SU-DHL-6 (cell line): ENCODE results near the gene FAM25A.
"Not testable (repeated sequence)": the region's sequence is repeated elsewhere in the genome, so short reads cannot be mapped to it uniquely, and the experiment has no call there.

Experiments
- H2AFZ ChIP-seq: fragments of 200-600 bp; sonication (generic); 2 replicates; pipeline ENCODE4 v1.6.1; 2014; ENCODE audit warnings: low read depth, mild to moderate bottlenecking, moderate library complexity, mixed read lengths, antibody characterized with exemption, low read length; ENCODE audit not compliant: severe bottlenecking
- H3F3A ChIP-seq: fragments of 200-600 bp; shearing (Covaris generic); 2 replicates; pipeline ENCODE4 v1.6.0; 2016; ENCODE audit warnings: antibody characterized with exemption, mild to moderate bottlenecking; ENCODE audit not compliant: insufficient read depth
- H3K27ac ChIP-seq: fragments of 200-600 bp; sonication (generic); 2 replicates; pipeline ENCODE4 v1.5.1; 2016; ENCODE audit warnings: low read depth, mild to moderate bottlenecking, low read length, moderate library complexity, mixed read lengths
- H3K27me3 ChIP-seq: fragments of 200-600 bp; sonication (generic), shearing (Covaris generic); 2 replicates; pipeline ENCODE4 v1.6.0; 2014; ENCODE audit warnings: mild to moderate bottlenecking, low read length
- H3K36me3 ChIP-seq: fragments of 200-600 bp; sonication (generic); 2 replicates; pipeline ENCODE4 v1.6.1; 2014; ENCODE audit warnings: mild to moderate bottlenecking, low read length, mixed read lengths
- H3K4me2 ChIP-seq: fragments of 300-600, 200-600 bp; shearing (Covaris generic), sonication (generic); 2 replicates; pipeline ENCODE4 v1.6.0; 2014; ENCODE audit warnings: low read length, low read depth, mild to moderate bottlenecking; ENCODE audit not compliant: poor library complexity, severe bottlenecking
- H3K4me3 ChIP-seq: fragments of 200-600 bp; sonication (generic); 2 replicates; pipeline ENCODE4 v1.5.1; 2014; ENCODE audit warnings: antibody characterized with exemption, low read length, mild to moderate bottlenecking, mixed read lengths; ENCODE audit not compliant: insufficient read depth, poor library complexity, severe bottlenecking
- H3K79me2 ChIP-seq: fragments of 200-600 bp; sonication (generic); 2 replicates; pipeline ENCODE4 v1.6.1; 2014; ENCODE audit warnings: mild to moderate bottlenecking, low read length, moderate library complexity; ENCODE audit not compliant: insufficient read depth
- H3K9ac ChIP-seq: fragments of 200-600 bp; sonication (generic); 2 replicates; pipeline ENCODE4 v1.7.0; 2014; ENCODE audit warnings: mild to moderate bottlenecking, low read length
- H3K9me2 ChIP-seq: fragments of 200-600 bp; sonication (generic); replicated peaks from 2 replicates; pipeline ENCODE4 v1.6.1; 2014; ENCODE audit warnings: low read length; ENCODE audit not compliant: insufficient read depth
- H3K9me3 ChIP-seq: fragments of 200-600 bp; sonication (generic); 2 replicates; pipeline ENCODE4 v1.6.1; 2014; ENCODE audit warnings: low read length, mixed read lengths; ENCODE audit not compliant: insufficient read depth
- H4K20me1 ChIP-seq: fragments of 200-600 bp; sonication (generic); 2 replicates; pipeline ENCODE4 v1.6.1; 2014; ENCODE audit warnings: low read depth, mild to moderate bottlenecking, antibody characterized with exemption, low read length, moderate library complexity, mixed read lengths
- CTCF ChIP-seq: fragments of 200-600 bp; sonication (generic); IDR thresholded peaks from one replicate; pipeline ENCODE4 v1.5.1; 2017; ENCODE audit warnings: antibody characterized with exemption, mild to moderate bottlenecking, low read length, moderate library complexity; ENCODE audit not compliant: insufficient read depth, poor library complexity, severe bottlenecking
- EZH2phosphoT487 ChIP-seq: fragments of 200-600 bp; sonication (generic), shearing (Covaris generic); conservative IDR thresholded peaks from 2 replicates; pipeline ENCODE4 v1.6.1; 2018; ENCODE audit warnings: mild to moderate bottlenecking, antibody characterized with exemption, low read length, moderate library complexity, mixed read lengths

FAM25A gene

GRCh38 chr10:86988520-86988919, 31.6 kb upstream of the FAM25A start:
- no peak overlapping the region for H3K4me2 ChIP-seq

GRCh38 chr10:86991362-86991761, 28.7 kb upstream of the FAM25A start:
- not testable (repeated sequence) for H3K9me2 ChIP-seq, H3K9ac ChIP-seq, H3F3A ChIP-seq, H3K27ac ChIP-seq, H3K4me3 ChIP-seq, H3K27me3 ChIP-seq, H3K79me2 ChIP-seq, H4K20me1 ChIP-seq, H3K9me3 ChIP-seq, H3K36me3 ChIP-seq, H2AFZ ChIP-seq, H3K4me2 ChIP-seq

More at GRCh38 chr10:86988520-86988919, 31.6 kb upstream of the FAM25A start:
- TF ChIP-seq EZH2phosphoT487 (no peak), CTCF (no peak)
- Histone ChIP-seq H3K9me3 (no peaks in the 10 kb centered on the region), H3K27me3 (no peaks in the 10 kb centered on the region), H3K79me2 (no peaks in the 10 kb centered on the region), H3K27ac (no peak overlapping the region), H2AFZ (no peak overlapping the region), H3K9ac (no peak overlapping the region), H3K9me2 (no peaks in the 10 kb centered on the region), H3F3A (no peaks in the 10 kb centered on the region), H3K4me3 (no peak overlapping the region), H3K36me3 (no peaks in the 10 kb centered on the region), H4K20me1 (no peaks in the 10 kb centered on the region)

GRCh38 chr10:86992456-86992855, 27.6 kb upstream of the FAM25A start:
- H4K20me1 ChIP-seq: no peaks in the 10 kb centered on the region
- H3K27me3 ChIP-seq: no peaks in the 10 kb centered on the region
- H3K9me2 ChIP-seq: no peaks in the 10 kb centered on the region
- no peak overlapping the region for H3K4me2 ChIP-seq
- TF ChIP-seq EZH2phosphoT487 (no peak), CTCF (no peak)
- H3K9me3 ChIP-seq: no peaks in the 10 kb centered on the region
- H3K79me2 ChIP-seq: no peaks in the 10 kb centered on the region
- H3K4me3 ChIP-seq: no peak overlapping the region
- no peaks in the 10 kb centered on the region for H3F3A ChIP-seq
- H2AFZ ChIP-seq: no peak overlapping the region
- H3K27ac ChIP-seq: no peak overlapping the region
- H3K36me3 ChIP-seq: no peaks in the 10 kb centered on the region
- no peak overlapping the region for H3K9ac ChIP-seq

- no peak overlapping the region for H3K9ac ChIP-seq
- TF ChIP-seq CTCF: no peak
- no peaks in the 10 kb centered on the region for H3K36me3 ChIP-seq
- no peak overlapping the region for H3K4me3 ChIP-seq
- no peak overlapping the region for H3K27ac ChIP-seq
- no peaks in the 10 kb centered on the region for H3K9me3 ChIP-seq
- H3K9me2 ChIP-seq: no peaks in the 10 kb centered on the region
- H4K20me1 ChIP-seq: no peaks in the 10 kb centered on the region
- H3F3A ChIP-seq: no peaks in the 10 kb centered on the region
- H3K79me2 ChIP-seq: no peaks in the 10 kb centered on the region
- H3K27me3 ChIP-seq: no peaks in the 10 kb centered on the region
- H3K4me2 ChIP-seq: no peak overlapping the region
- H2AFZ ChIP-seq: no peak overlapping the region
Measured at GRCh38 chr10:86992929-86993328, 27.2 kb upstream of the FAM25A start.

GRCh38 chr10:86999802-87000403, 20.2 kb upstream of the FAM25A start:
- not testable (repeated sequence) for H3K9me2 ChIP-seq, H3K79me2 ChIP-seq, H3K9me3 ChIP-seq

More at GRCh38 chr10:86999802-87000403, 20.2 kb upstream of the FAM25A start:
- not testable (repeated sequence) for H2AFZ ChIP-seq, H3K36me3 ChIP-seq, H3K27ac ChIP-seq, H3K27me3 ChIP-seq, H3K4me2 ChIP-seq, H3K9ac ChIP-seq, H4K20me1 ChIP-seq, H3F3A ChIP-seq, H3K4me3 ChIP-seq
